Fibroblast of gingiva (primary cell): Measurements from ENCODE around the gene RHOXF2.

Experiments
- DNase-seq: peaks from one replicate; pipeline ENCODE4 v3.0.0-alpha.2; 2011; ENCODE audit warnings: low read depth

Gene RHOXF2

DNA sequence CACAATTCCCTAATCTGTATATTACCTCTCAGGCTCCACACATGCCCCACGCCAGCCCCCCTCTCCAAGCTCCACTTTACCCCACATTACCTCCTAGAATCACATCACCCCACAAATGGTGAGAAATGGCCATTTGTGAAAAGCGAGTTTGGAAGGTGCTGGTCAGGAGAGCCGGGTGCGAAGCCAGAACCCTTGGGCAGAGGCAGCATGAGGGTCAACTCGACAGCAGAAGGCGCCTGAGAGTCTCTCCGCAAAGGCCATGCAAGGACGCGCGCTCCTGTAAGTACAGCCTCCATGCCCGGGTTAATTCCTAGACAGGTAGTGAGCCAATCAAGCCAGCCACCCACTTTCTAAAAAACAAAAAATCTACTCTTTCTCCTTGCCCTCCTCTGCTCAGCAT lies 42.4 kb downstream of the RHOXF2 start:
- no peak for DNase-seq

DNA sequence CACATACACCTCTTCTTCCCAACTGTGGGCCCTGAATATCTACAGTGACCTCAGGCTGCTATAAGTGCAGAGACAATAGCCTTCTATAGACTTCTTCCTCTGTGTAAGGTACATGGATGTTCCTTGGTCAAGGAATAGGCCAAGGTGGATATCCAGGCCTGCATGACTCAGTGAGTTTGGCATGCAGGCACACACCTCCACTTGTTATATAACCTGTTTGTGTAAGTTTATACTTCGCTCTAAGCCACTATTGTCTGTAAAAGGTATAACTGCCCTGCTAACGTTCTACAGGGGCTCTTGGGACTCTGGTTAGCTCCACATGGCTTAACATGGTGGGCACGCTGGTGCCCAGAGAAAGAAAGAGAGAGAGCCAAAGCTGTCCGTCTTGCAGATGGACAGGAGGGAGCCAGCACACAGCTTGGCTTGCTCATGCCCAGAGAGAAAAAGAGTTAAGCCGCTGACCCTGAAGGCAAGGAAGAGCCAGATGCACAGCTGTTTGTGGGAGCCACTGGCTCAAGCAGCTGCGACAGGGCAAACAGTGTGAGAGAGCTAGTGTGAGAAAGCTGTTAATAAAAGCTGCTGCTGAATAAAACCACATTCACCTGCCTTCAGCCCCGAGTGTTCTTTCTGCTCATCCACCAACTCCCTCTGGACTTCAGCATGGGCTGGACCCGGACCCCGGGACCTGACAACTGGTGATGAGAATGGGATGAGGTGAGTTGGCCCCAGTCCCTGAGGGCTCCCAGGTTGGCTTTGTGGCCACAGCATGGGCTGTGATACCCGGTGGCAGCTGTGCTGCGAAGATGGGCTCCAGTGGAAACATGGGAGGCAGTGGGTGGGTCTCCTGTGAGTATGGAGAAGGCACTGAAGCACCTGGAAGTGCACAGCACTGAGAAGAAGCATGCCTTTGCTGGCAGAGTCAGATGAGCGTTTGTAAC lies 47.7 kb downstream of the RHOXF2 start:
- no peak for DNase-seq

DNA sequence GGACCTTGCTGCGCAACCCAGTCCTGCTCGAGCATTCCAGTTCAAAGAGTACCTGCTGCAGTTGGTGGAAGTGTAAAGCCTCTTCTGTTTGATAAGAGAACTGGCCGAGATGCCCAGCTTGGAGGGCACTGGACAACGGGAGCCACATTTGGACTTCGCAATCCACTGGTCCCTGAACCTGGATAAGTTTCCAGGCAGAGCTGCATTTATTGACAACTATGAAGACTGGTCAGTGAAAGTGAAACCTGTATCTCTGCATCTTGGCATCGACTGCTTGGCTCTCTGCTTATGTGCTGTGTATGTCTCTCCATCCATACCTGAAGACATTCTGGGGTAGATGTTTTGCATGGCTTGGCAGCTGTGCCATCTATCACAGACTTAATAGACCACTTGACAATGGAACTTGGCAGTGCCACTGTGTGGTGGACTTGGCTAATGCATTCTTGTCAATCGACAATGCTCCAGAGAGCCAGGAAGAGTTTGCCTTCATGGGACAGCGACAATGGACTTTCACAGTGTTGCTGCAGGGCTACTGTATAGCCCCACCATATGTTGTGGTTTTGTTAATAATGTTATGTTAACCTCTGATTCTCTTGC lies 48.7 kb downstream of the RHOXF2 start:
- no peak for DNase-seq

- DNase-seq: peak; percentile 33
Measured at GRCh38 chrX:120213438-120214265, 55.2 kb downstream of the RHOXF2 start.
